ENCODE data around the gene KLHL26.

DNA sequence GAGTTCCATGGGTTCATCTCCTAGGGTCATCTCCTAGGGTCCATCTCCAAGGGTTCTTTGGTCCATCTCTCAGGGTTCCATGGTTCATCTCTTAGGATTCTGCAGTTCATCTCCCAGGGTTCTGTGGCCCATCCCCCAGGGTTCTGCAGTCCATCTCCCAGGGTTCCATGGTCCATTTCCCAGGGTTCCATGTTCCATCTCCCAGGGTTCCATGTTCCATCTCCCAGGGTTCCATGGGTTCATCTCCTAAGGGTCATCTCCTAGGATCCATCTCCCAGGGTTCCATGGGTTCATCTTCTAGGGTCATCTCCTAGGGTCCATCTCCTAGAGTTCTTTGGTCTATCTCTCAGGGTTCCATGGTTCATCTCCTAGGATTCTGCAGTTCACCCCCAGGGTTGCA lies 19.3 kb upstream of the KLHL26 start:
- TF ChIP-seq, protein P1, sequence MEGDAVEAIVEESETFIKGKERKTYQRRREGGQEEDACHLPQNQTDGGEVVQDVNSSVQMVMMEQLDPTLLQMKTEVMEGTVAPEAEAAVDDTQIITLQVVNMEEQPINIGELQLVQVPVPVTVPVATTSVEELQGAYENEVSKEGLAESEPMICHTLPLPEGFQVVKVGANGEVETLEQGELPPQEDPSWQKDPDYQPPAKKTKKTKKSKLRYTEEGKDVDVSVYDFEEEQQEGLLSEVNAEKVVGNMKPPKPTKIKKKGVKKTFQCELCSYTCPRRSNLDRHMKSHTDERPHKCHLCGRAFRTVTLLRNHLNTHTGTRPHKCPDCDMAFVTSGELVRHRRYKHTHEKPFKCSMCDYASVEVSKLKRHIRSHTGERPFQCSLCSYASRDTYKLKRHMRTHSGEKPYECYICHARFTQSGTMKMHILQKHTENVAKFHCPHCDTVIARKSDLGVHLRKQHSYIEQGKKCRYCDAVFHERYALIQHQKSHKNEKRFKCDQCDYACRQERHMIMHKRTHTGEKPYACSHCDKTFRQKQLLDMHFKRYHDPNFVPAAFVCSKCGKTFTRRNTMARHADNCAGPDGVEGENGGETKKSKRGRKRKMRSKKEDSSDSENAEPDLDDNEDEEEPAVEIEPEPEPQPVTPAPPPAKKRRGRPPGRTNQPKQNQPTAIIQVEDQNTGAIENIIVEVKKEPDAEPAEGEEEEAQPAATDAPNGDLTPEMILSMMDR (IDR thresholded peaks at IDR 0.05; ENCODE audit: borderline replicate concordance, extremely low read depth, low read length, poor library complexity, severe bottlenecking), result no peak
- no peak for TF ChIP-seq EZH2 (IDR thresholded peaks at IDR 0.05; ENCODE audit: borderline replicate concordance, low read depth, low read length, severe bottlenecking)

All from DND-41 (cell line).